ENCODE measurements around the gene TMCC3.
"Not testable (repeated sequence)": the region's sequence is repeated elsewhere in the genome, so short reads cannot be mapped to it uniquely, and the experiment has no call there.

Gene TMCC3

GRCh38 chr12:94650143-94651056, at the start of gene TMCC3:
Gene TMCC3 (minus strand): TSS chr12:94650557. CDS start chr12:94650430, 127 bp downstream.
- DNase-seq = no peak

GRCh38 chr12:94699801-94700200, 49.4 kb upstream of the TMCC3 start:
- DNase-seq = no peak

DNA sequence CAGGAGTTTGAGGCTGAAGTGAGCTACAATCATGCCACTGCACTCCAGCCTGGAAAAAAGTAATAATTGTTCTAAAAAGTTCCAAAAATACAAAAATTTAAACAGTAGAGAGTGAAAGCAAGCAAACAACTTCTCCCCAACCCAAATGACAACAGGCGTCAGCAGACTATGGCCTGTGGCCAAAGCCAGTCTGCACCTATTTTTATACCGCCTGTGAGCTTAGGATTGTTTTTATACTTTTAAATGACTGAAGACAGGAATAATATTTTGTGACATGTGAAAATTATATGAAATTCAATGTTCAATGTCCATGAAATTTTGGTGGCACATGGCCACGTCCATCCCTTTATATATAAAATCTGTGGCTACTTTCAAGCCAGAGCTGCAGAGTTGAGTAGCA, 48.2 kb upstream of the TMCC3 start:
- no peak for DNase-seq

DNA sequence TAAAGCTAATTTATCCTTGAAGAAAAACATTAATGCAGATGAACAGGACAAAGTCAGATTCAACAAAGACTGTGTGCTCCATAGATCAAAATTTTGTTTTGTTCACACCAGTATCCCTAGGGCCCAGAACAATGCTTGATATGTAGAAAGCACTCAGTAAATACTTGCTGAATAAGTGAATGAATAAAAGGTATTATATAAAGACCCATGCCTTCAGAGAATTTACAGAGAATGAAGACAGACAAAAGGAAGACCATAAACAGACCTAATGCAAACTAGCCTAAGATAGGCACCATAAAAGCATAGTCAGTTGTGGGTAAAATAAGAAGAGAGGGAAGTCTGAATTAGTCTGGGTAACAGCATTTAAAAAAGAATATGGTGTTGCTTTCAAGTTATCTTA, 47.3 kb upstream of the TMCC3 start:
- no peak for DNase-seq

DNA sequence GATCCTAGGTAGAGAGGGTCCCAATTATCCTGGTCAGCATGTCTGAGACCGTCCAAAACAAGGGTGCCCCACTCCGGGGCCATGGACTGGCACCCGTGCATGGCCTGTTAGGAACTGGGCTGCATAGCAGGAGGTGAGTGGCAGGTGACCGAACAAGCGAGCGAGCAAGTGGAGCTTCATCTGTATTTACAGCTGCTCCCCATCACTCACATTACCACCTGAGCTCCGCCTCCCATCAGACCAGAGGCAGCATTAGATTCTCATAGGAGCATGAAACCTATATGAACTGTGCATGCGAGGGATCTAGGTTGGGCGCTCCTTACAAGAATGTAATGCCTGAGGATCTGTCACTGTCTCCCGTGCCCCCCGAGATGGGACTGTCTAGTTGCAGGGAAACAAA, 44.4 kb upstream of the TMCC3 start:
- DNase-seq = no peak

DNA sequence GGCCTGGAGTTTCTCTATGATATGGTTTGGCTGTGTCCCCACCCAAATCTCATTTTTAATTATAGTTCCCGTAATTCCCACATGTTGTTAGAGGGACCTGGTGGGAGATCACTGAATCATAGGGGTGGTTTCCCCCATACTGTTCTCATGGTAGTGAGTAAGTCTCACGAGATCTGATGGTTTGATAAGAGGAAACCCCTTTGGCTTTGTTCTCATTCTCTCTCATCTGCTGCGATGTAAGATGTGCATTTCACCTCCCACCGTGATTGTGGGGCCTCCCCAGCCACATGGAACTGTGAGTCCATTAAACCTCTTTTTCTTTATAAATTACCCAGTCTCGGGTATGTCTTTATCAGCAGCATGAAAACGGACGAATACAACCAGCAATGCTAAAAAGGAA, 42.5 kb upstream of the TMCC3 start:
- DNase-seq = not testable (repeated sequence)

- no peak for DNase-seq
Observed at GRCh38 chr12:94690198-94690771, 39.9 kb upstream of the TMCC3 start.

- no peak for DNase-seq
Observed at GRCh38 chr12:94689646-94690036, 39.3 kb upstream of the TMCC3 start.

- DNase-seq = no peak
Observed at GRCh38 chr12:94689002-94689645, 38.8 kb upstream of the TMCC3 start.

GRCh38 chr12:94687891-94688290, 37.5 kb upstream of the TMCC3 start:
- DNase-seq = no peak

DNA sequence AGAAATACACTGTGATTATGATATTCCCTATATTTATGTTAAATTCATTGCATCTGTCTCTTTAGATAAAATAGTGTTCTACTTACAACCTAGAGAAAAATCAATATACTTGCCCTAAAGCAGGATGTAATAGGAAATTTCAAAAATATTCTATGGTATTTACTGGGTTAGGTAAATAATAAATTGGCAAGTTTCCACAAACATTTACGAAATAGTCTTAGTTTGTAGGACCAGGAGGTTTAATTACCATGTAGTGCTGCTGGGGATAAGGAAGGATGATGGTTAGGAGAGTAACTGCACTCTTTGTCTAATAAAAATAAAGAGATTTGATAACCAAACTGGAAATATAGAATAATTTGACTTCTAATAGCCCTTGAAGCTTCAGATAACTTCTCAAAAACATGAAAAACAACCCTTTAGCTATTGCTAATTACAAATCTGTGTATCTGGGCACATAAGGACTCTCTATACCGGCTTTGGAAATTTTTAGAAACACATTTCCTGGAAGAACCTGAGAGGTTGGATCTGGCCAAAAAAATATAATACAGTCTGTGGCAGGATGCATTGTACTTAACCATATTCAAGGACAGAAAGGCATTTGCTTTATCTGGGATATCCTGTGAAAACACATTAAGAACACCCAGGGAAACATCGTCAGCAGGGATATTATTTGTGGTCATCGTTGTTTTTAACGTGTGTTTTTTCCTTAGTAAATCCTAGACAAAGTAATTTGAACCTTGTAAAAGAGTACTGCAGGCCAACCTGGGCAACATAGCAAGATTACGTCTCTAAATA, 36.7 kb upstream of the TMCC3 start:
- no peak for DNase-seq

GRCh38 chr12:94684416-94685142, 34.2 kb upstream of the TMCC3 start:
- no peak for DNase-seq

- DNase-seq = no peak
Observed at GRCh38 chr12:94679554-94680195, 29.3 kb upstream of the TMCC3 start.

- DNase-seq = no peak
Observed at GRCh38 chr12:94678849-94679248, 28.5 kb upstream of the TMCC3 start.

DNA sequence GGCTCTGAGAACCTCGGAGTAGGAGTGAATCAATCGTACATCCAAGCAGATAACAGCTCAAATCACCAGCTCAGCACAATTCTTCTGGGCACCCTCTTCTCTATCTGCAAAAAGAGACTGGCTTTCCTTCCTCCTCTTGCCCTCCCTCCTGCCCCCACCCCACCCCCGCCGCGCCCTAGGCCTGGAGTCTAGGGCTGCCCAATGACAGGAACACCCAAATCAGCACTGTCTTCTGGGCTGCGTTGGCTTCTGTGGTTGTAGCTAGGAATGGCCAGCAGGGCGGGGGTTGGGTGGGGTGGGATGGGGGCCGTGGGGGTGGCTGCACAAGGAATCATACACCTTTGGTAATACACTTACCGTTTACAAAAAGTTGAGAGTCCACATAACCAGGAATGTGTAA, 28.0 kb upstream of the TMCC3 start:
- no peak for DNase-seq

DNA sequence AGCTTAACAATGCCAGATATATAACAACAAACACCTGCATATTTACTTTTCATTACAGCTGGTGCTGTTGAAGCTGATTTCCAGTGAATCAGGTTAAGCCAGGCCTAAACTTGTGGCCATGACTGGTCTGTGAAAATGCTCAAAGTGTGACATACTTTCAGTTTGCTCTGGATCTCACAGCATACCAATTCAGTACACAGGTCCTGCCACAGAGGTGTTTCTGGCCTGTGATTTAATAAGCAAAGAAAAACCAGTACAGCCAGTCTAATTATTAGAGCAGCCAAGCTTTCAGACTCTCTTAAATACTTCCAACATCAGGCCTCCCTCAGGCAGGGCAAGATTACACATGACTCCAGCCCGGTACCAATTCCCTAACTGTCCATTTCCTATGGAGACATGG, 27.4 kb upstream of the TMCC3 start:
- no peak for DNase-seq

DNA sequence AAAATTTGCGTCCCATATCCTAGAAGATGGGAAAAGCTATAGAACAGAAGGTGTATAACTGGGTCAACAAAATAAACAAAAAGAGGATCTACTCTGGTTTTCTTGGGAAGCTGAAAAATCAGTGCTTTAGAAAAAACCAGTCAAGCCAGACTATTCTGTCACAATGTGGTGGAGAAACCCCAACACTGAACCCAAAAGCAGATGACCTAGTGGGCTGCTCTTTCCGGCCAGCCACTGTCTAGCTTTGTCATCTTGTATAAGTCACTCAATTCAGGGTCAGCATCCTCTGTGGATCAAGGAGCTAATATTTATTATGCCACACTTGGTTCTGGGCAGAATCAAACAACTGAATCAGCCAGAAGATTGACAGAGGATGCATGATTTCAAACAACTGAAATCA, 26.6 kb upstream of the TMCC3 start:
- no peak for DNase-seq

GRCh38 chr12:94676031-94676641, 25.8 kb upstream of the TMCC3 start:
- DNase-seq = no peak

DNA sequence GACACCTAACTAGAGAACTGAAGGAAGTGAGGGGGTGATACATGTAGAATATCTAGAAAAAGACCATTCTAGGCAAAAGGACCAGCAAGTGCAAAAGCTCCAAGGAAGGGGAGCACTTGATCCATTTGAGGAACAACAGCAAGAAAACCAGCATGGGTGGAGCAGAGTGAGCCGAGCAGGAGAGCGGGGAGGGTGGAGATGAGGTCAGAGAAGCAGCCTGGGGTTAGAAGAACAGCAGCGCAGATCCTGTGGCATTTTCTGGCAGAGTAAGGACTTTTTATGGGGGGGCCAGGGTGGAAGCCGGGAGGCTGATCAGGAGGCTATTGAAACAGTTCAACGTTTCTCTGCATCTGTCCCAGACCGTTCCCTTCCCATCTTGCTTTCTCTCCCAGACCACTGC, 24.5 kb upstream of the TMCC3 start:
- DNase-seq = no peak

DNA sequence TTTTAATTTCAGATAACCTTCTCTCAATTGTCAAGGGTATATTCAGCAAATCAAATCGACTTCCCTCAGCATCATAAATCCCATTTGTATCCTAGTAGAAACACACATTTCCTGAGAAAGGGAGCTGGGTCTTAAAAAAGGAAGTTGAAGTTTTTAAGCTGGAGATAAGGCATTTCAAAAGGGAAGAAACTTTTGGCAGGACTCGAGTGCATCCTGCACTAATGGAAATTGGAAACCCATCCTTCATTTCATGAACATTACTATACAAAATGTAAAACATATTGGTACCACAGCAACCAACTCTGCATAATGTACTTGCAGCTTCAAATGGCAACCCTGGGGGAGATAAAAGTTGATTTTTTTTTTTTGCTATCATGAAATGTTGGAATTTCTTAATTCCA, 23.7 kb upstream of the TMCC3 start:
- DNase-seq = no peak

- no peak for DNase-seq
Observed at GRCh38 chr12:94673496-94673895, 23.1 kb upstream of the TMCC3 start.

DNA sequence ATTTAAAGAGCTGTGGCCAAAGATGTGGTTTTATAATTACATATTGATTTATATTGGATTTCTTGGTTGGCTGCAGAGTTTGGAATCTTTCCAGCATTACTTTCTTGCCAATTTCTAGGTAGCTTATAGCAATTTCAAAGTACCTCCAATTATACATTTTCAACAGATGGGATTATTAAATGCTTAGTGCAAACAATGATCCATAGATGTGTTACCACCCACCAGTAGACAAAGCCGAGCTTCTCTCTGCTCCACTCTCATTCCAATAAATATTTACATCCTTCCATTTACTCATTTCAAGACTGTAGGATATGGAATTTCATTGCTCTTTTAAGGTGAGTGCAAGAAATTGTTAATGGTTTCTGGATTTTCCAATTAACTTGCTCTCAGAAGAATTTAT, 21.6 kb upstream of the TMCC3 start:
- DNase-seq = no peak
